ENCODE data around the gene OSBPL2. TPM values are rescaled to one million over a fixed set of nuclear protein-coding genes. Genes with fewer than 3 reads are reported as not detected.

The OSBPL2 gene
- total RNA-seq, 1 experiment from 2014 or later: 18.4 TPM

GRCh38 chr20:62227591-62227976 is 10.7 kb upstream of the OSBPL2 start:
- Histone ChIP-seq H3K4me3 (no peak overlapping the region), H3K27me3 (peaks cover 39% of the 10 kb centered on the region), H3K9me3 (0 out of 2 replicates have a peak, but pooled peaks cover 3% of the 10 kb centered on the region), H3K36me3 (no peaks in the 10 kb centered on the region)
- DNase-seq: no peak

DNA sequence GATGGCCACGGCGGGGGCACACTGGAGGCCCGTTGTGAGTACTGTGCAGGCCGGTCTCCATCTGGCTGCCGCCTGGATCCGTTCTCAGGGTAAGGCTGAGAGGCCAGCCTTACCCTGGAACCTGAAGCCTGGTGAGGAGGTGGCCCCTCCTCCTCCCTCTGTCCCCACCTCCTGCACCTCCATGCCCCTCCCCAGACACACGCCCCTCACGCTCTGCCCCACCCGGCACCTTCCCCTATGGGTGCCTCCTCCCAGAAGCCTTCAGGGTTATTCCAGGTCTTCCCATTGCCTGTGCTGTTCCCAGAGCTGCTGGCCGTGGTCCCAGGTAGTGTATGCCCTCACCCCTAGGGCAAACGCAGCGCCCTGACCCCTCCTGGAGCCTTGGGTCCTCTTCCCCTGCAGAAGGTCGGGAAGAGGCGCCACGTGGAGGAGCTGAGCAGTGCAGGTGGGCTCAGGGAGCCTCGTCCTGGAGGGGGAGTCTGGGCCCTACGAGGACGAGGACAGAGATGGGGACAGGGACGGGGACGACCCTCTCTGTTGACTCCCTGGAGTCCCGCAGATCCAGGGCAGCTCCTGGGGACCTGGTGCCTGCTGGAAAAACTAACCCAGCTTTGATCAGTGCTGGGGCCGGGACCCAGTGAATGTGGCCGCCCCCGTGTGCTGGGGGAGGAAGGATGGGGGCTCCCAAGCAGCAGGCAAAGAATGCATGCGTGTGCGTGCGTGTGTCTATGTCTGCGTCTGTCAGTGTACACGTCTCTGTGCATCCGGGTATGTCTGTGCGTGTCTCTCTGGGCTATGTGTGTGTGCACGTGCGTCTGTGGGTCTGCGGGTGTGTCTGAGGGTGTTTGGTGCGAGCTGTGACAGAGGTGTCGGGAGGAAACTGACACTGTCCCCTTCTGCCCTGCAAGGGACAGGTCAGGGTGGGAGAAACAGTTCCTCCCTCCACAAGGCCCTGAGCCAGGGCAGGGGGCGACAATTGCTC is 10.1 kb upstream of the OSBPL2 start:
- H3K9me3 ChIP-seq: 0 out of 2 replicates have a peak, but pooled peaks cover 3% of the 10 kb centered on the region
- no peaks in the 10 kb centered on the region for H3K36me3 ChIP-seq
- no peak overlapping the region for H3K4me3 ChIP-seq
- H3K27me3 ChIP-seq: peaks cover 32% of the 10 kb centered on the region
- no peak for DNase-seq

GRCh38 chr20:62228982-62229545 is 9.3 kb upstream of the OSBPL2 start:
- H3K27me3 ChIP-seq: peaks cover 26% of the 10 kb centered on the region
- H3K36me3 ChIP-seq: no peaks in the 10 kb centered on the region

GRCh38 chr20:62229667-62230066 is 8.7 kb upstream of the OSBPL2 start:
- no peak for DNase-seq

More at GRCh38 chr20:62228982-62229545, 9.3 kb upstream of the OSBPL2 start:
- DNase-seq: no peak
- Histone ChIP-seq H3K9me3 (0 out of 2 replicates have a peak, but pooled peaks cover 3% of the 10 kb centered on the region), H3K4me3 (no peak overlapping the region)

GRCh38 chr20:62230276-62230675 is 8.0 kb upstream of the OSBPL2 start:
- no peak overlapping the region for H3K4me3 ChIP-seq
- H3K36me3 ChIP-seq: no peaks in the 10 kb centered on the region
- H3K9me3 ChIP-seq: 0 out of 2 replicates have a peak, but pooled peaks cover 3% of the 10 kb centered on the region
- H3K27me3 ChIP-seq: peaks cover 14% of the 10 kb centered on the region
- DNase-seq: no peak

More at GRCh38 chr20:62229667-62230066, 8.7 kb upstream of the OSBPL2 start:
- Histone ChIP-seq H3K9me3 (0 out of 2 replicates have a peak, but pooled peaks cover 3% of the 10 kb centered on the region), H3K27me3 (peaks cover 20% of the 10 kb centered on the region), H3K36me3 (no peaks in the 10 kb centered on the region), H3K4me3 (no peak overlapping the region)

DNA sequence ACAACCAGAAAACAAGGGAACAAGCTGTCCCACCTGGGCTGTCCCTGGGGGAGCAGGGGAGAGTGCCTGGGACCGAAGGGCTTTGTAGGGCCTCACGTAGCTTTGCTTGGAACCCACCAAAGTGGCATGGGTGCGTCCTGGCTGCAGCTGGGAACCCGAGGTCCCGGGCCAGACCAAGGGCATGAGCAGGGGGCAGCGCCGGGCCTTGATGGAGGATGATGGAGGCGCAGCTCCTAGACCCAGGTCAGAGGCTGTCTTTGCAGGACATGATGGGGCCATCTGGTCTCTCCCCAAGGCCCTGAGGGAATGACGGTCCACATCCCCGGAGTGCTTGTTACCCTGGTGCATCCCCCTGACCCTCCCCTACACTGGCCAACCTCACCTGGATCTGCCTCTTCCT is 7.6 kb upstream of the OSBPL2 start:
- peaks cover 12% of the 10 kb centered on the region for H3K27me3 ChIP-seq
- no peak for DNase-seq
- H3K36me3 ChIP-seq: no peaks in the 10 kb centered on the region
- no peak overlapping the region for H3K4me3 ChIP-seq
- H3K9me3 ChIP-seq: 0 out of 2 replicates have a peak, but pooled peaks cover 3% of the 10 kb centered on the region

DNA sequence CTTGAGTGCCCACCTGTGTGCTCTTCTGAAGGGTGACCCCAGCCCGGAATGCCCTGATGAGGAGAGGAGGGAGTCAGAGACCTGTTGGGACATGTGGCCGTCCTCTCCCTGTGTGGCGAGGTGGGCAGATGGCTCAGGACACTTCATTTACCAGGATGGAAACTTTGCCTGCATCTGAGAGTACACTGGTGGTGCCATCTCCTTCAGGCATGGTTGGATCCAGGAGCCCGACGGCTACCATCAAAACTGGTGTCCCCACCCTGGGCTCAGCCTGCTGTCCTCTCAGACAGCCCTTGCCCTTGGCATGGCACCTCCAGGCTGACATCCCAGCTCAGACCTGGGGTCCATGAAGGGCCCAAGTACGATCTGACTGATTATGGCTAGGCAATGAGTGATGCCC is 7.0 kb upstream of the OSBPL2 start:
- no peak for DNase-seq
- Histone ChIP-seq H3K27me3 (peaks cover 6% of the 10 kb centered on the region), H3K9me3 (0 out of 2 replicates have a peak, but pooled peaks cover 3% of the 10 kb centered on the region), H3K36me3 (no peaks in the 10 kb centered on the region), H3K4me3 (no peak overlapping the region)

- Histone ChIP-seq H3K27me3 (no peaks in the 10 kb centered on the region), H3K36me3 (no peaks in the 10 kb centered on the region), H3K4me3 (no peak overlapping the region), H3K9me3 (0 out of 2 replicates have a peak, but pooled peaks cover 3% of the 10 kb centered on the region)
- DNase-seq: no peak
Observed at GRCh38 chr20:62232194-62232593, 6.1 kb upstream of the OSBPL2 start.

DNA sequence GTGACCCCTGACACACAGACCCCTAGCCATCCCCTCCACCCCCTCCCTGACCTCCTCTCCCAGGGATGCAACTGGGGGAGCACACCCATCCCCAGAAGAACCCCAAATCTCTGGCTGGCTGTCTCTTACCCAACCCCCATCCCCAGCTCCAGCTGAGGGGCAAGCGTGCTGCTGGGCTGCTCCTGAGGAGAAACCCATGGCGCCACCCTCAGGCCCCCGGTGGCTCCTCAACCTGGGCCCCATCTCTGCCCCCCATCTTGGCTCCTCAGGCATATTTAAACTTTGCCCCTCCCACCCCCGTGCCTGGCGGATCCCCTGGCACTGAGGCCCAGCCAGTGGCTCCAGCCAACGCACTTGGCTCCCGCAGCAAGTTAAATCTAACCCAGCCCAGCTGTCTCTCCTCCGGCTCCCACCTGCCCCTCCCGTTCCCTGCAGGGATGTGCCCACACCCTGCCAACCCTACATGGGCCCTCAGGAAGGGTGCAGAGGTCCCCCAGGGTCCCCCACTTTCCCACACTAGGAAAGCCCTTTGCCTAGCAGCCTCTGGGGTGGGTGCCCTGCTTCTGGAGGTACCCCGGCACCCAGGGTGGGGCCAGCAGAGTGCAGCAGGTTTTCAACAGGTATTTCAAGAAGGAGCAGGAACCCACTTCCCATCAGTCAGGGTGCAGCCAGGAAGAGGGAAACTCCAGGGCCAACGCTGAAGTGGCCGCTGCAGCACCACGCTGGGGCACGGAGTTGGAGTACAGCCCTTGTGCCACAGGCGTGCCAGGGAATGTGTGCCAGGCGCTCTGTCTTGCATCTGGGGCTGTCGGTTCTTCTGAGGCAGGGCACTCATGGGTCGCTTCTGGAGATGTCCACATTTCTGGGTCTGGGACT is 5.3 kb upstream of the OSBPL2 start:
- Histone ChIP-seq H3K4me3 (no peak overlapping the region), H3K36me3 (no peaks in the 10 kb centered on the region), H3K9me3 (0 out of 2 replicates have a peak, but pooled peaks cover 3% of the 10 kb centered on the region), H3K27me3 (no peaks in the 10 kb centered on the region)
- DNase-seq: no peak

DNA sequence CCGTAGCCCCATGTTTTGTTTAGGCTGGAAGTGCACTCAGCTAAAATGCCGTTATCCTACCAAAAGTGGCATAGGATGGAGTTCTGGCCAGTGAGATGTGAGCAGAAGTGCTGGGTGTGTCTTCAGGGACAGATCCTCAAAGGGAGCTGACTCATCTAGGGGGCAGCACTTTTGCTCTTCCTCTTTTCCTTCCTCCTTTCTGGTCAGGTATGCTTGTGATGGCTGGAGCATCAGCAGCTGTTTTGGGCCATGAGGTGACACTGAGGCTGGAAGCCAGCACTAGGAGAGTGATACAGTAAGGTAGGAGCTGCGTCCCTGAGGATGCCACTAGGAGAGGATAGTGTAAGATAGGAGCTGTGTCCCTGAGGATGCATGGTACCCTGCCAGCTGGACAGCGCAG is 4.6 kb upstream of the OSBPL2 start:
- no peak for DNase-seq
- Histone ChIP-seq H3K9me3 (0 out of 2 replicates have a peak, but pooled peaks cover 3% of the 10 kb centered on the region), H3K36me3 (no peaks in the 10 kb centered on the region), H3K4me3 (no peak overlapping the region), H3K27me3 (no peaks in the 10 kb centered on the region)

DNA sequence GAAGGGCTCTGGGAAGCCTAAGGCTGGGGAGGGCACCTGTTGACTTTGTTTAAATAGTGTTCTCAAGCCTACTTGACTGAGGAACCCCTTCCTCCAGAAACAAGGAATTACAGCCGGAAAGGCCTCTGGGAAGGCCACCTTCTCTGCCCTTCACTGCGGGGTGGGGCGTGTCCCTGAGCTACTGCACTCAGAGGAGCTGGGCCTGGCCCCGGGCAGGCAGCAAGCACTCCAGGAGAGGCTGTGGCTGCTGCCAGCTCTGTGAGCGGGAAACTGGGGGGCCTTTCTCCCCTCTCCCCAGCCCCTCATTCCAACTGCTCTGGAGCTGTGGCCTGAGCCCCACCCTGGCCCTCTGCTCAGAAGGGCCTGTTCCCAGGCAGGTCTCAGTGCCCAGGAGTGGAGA is 4.0 kb upstream of the OSBPL2 start:
- no peaks in the 10 kb centered on the region for H3K36me3 ChIP-seq
- no peak overlapping the region for H3K4me3 ChIP-seq
- no peaks in the 10 kb centered on the region for H3K27me3 ChIP-seq
- no peaks in the 10 kb centered on the region for H3K9me3 ChIP-seq
- no peak for DNase-seq

- DNase-seq: no peak
- Histone ChIP-seq H3K4me3 (no peak overlapping the region), H3K9me3 (no peaks in the 10 kb centered on the region), H3K36me3 (peaks cover 5% of the 10 kb centered on the region; the same call in 1 of the 2 replicates), H3K27me3 (no peaks in the 10 kb centered on the region)
Observed at GRCh38 chr20:62235001-62235776, 3.1 kb upstream of the OSBPL2 start.

DNA sequence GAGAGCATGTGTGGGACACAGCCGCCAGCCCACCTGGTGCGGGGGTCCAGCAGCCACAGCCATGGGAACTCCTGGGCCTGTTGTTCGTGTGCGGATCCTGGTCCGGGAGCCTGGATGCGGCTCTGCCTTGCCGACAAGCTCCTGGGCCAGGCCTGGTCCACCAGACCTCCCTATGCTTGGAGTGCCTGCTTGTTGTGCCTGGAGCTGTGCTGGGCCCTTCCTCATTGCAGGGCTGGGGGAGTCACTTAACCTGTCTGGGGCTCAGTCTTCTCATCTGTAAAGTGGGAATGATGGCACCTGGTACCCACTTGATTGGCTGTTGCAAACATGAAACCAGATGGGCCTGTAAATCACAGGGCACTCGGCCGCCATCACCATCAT is 2.6 kb upstream of the OSBPL2 start:
- Histone ChIP-seq H3K36me3 (peaks cover 7% of the 10 kb centered on the region; the same call in 1 of the 2 replicates), H3K4me3 (no peak overlapping the region), H3K9me3 (no peaks in the 10 kb centered on the region), H3K27me3 (no peaks in the 10 kb centered on the region)
- no peak for DNase-seq

GRCh38 chr20:62236200-62236599 is 2.1 kb upstream of the OSBPL2 start:
- Histone ChIP-seq H3K36me3 (peaks cover 8% of the 10 kb centered on the region; the same call in 1 of the 2 replicates), H3K4me3 (no peak overlapping the region), H3K27me3 (no peaks in the 10 kb centered on the region), H3K9me3 (no peaks in the 10 kb centered on the region)
- DNase-seq: no peak

- Histone ChIP-seq H3K36me3 (peaks cover 16% of the 10 kb centered on the region), H3K27me3 (no peaks in the 10 kb centered on the region), H3K4me3 (no peak overlapping the region), H3K9me3 (no peaks in the 10 kb centered on the region)
- no peak for DNase-seq
Observed at GRCh38 chr20:62236766-62237513, 1.4 kb upstream of the OSBPL2 start.
